HL-60/S4 treated with phorbol 12-myristate 13-acetate at 8.2 ng/mL for 4 days and 3 days (cell line): ENCODE data around the gene GSTM4.
"Not testable (repeated sequence)": the region's sequence is repeated elsewhere in the genome, so short reads cannot be mapped to it uniquely, and the experiment has no call there.

Experiments
- in situ Hi-C: fragments of 300-500 bp; cut with MboI; formaldehyde crosslinking; loops from 2 replicates; pipeline ENCODE4 v1.15.0; 2022; ENCODE audit warnings: low sequenced_read_pairs

Gene GSTM4

GRCh38 chr1:109659997-109660690 is 4.2 kb downstream of the GSTM4 start:
- in situ Hi-C loops = loop anchor here (25.0 kb wide), 1 partner anchor 327 kb away; the partner anchor contains the start of gene AHCYL1

GRCh38 chr1:109660691-109661026 is 4.8 kb downstream of the GSTM4 start:
- in situ Hi-C loops = loop anchor here (25.0 kb wide), 1 partner anchor 327 kb away; the partner anchor contains the start of gene AHCYL1

GRCh38 chr1:109661391-109661790 is 5.5 kb downstream of the GSTM4 start:
- in situ Hi-C loops = loop anchor here (25.0 kb wide), 1 partner anchor 326 kb away; the partner anchor contains the start of gene AHCYL1

- in situ Hi-C loops = loop anchor here (25.0 kb wide), 1 partner anchor 323 kb away; the partner anchor contains the start of gene AHCYL1
Observed at GRCh38 chr1:109664671-109665070, 8.8 kb downstream of the GSTM4 start.

GRCh38 chr1:109667452-109668122 is 11.7 kb downstream of the GSTM4 start, which contains the start of gene GSTM2:
TSS of gene GSTM2 (plus strand) at chr1:109668057. CDS start at chr1:109668116, 59 bp downstream.
- in situ Hi-C loops = loop anchor here (25.0 kb wide), 1 partner anchor 320 kb away; the partner anchor contains the start of gene AHCYL1

- in situ Hi-C loops = loop anchor here (25.0 kb wide), 1 partner anchor 319 kb away; the partner anchor contains the start of gene AHCYL1
Observed at GRCh38 chr1:109668123-109668775, 12.3 kb downstream of the GSTM4 start.

- in situ Hi-C loops = loop anchor here (25.0 kb wide), 1 partner anchor 318 kb away; the partner anchor contains the start of gene AHCYL1
Observed at GRCh38 chr1:109669246-109669948, 13.5 kb downstream of the GSTM4 start.

- in situ Hi-C loops = loop anchor here (25.0 kb wide), 1 partner anchor 317 kb away; the partner anchor contains the start of gene AHCYL1
Observed at GRCh38 chr1:109669949-109670302, 14.0 kb downstream of the GSTM4 start.

GRCh38 chr1:109671067-109671466 is 15.2 kb downstream of the GSTM4 start:
- in situ Hi-C loops = loop anchor here (25.0 kb wide), 1 partner anchor 316 kb away; the partner anchor contains the start of gene AHCYL1

- in situ Hi-C loops = loop anchor here (25.0 kb wide), 1 partner anchor 313 kb away; the partner anchor contains the start of gene AHCYL1
Observed at GRCh38 chr1:109673861-109674260, 18.0 kb downstream of the GSTM4 start.

- in situ Hi-C loops = not testable (repeated sequence)
Observed at GRCh38 chr1:109676683-109677381, 20.9 kb downstream of the GSTM4 start.

GRCh38 chr1:109677459-109677858 is 21.6 kb downstream of the GSTM4 start:
- in situ Hi-C loops = no loop called here

GRCh38 chr1:109678637-109679036 is 22.7 kb downstream of the GSTM4 start:
- in situ Hi-C loops = not testable (repeated sequence)

- in situ Hi-C loops = not testable (repeated sequence)
Observed at GRCh38 chr1:109684777-109685176, 28.9 kb downstream of the GSTM4 start.

- in situ Hi-C loops = not testable (repeated sequence)
Observed at GRCh38 chr1:109685399-109685798, 29.5 kb downstream of the GSTM4 start.

- in situ Hi-C loops = not testable (repeated sequence)
Observed at GRCh38 chr1:109685890-109686289, 30.0 kb downstream of the GSTM4 start.

GRCh38 chr1:109687109-109687508 is 31.2 kb downstream of the GSTM4 start:
- in situ Hi-C loops = not testable (repeated sequence)

- in situ Hi-C loops = no loop called here
Observed at GRCh38 chr1:109687641-109688499, 32.0 kb downstream of the GSTM4 start, which contains the start of gene GSTM1. TSS of gene GSTM1 (plus strand) at chr1:109687817. CDS start at chr1:109687874, 57 bp downstream.
